HG03066 (cell line): ENCODE data around the gene BPIFA3.
"Not testable (repeated sequence)": the region's sequence is repeated elsewhere in the genome, so short reads cannot be mapped to it uniquely, and the experiment has no call there.

Experiments used
- ATAC-seq: cut with Tn5 transposase; IDR thresholded peaks from one replicate; pipeline ENCODE4 v1.9.1; 2021; ENCODE audit warnings: low read depth; ENCODE audit not compliant: unreplicated experiment

BPIFA3 gene

GRCh38 chr20:33217052-33217451, at the start of gene BPIFA3:
TSS of gene BPIFA3 (plus strand) at chr20:33217352. CDS start at chr20:33217537, 185 bp downstream.
- ATAC-seq: no peak

GRCh38 chr20:33167859-33168258, 49.3 kb upstream of the BPIFA3 start, which contains the start of gene BPIFA2:
TSS of gene BPIFA2 (plus strand) at chr20:33168159. CDS start at chr20:33169146, 987 bp downstream.
- ATAC-seq: no peak

GRCh38 chr20:33169176-33169794, 47.9 kb upstream of the BPIFA3 start:
- ATAC-seq: no peak

GRCh38 chr20:33172781-33173180, 44.4 kb upstream of the BPIFA3 start:
- ATAC-seq: no peak

- no peak for ATAC-seq
These were observed 42.0 kb upstream of the BPIFA3 start for GRCh38 chr20:33175123-33175522.

- ATAC-seq: no peak
These were observed 41.1 kb upstream of the BPIFA3 start for GRCh38 chr20:33176101-33176500.

- ATAC-seq: no peak
These were observed 39.3 kb upstream of the BPIFA3 start for GRCh38 chr20:33177866-33178265.

GRCh38 chr20:33178726-33179125, 38.4 kb upstream of the BPIFA3 start:
- no peak for ATAC-seq

GRCh38 chr20:33180169-33180568, 37.0 kb upstream of the BPIFA3 start:
- no peak for ATAC-seq

- no peak for ATAC-seq
These were observed 35.6 kb upstream of the BPIFA3 start for GRCh38 chr20:33181482-33182093.

GRCh38 chr20:33183312-33183711, 33.8 kb upstream of the BPIFA3 start:
- ATAC-seq: no peak

- ATAC-seq: not testable (repeated sequence)
These were observed 32.0 kb upstream of the BPIFA3 start for GRCh38 chr20:33185031-33185590.

- ATAC-seq: no peak
These were observed 29.7 kb upstream of the BPIFA3 start for GRCh38 chr20:33187491-33187890.

- ATAC-seq: no peak
These were observed 28.7 kb upstream of the BPIFA3 start for GRCh38 chr20:33188421-33188820.

- ATAC-seq: no peak
These were observed 25.7 kb upstream of the BPIFA3 start for GRCh38 chr20:33191484-33191883.

GRCh38 chr20:33191955-33192354, 25.2 kb upstream of the BPIFA3 start:
- ATAC-seq: no peak

- no peak for ATAC-seq
These were observed 24.1 kb upstream of the BPIFA3 start for GRCh38 chr20:33192912-33193501.

GRCh38 chr20:33199026-33199425, 18.1 kb upstream of the BPIFA3 start:
- no peak for ATAC-seq

GRCh38 chr20:33202451-33202850, 14.7 kb upstream of the BPIFA3 start:
- ATAC-seq: no peak

GRCh38 chr20:33203444-33203843, 13.7 kb upstream of the BPIFA3 start:
- no peak for ATAC-seq

GRCh38 chr20:33209789-33210188, 7.4 kb upstream of the BPIFA3 start:
- ATAC-seq: no peak

GRCh38 chr20:33210371-33210770, 6.8 kb upstream of the BPIFA3 start:
- ATAC-seq: no peak
